ENCODE data around the gene MAGI1.

- TF ChIP-seq ZNF8 (CRISPR knock-in tag; IDR thresholded peaks at IDR 0.05) (no peak), PPARA (CRISPR knock-in tag; IDR thresholded peaks at IDR 0.05; ENCODE audit: borderline replicate concordance) (no peak), PATZ1 (CRISPR knock-in tag; IDR thresholded peaks at IDR 0.05; ENCODE audit: borderline replicate concordance) (no peak), ZFP3 (CRISPR knock-in tag; IDR thresholded peaks at IDR 0.05) (no peak), ZFP30 (CRISPR knock-in tag; IDR thresholded peaks at IDR 0.05) (no peak), SNAI2 (CRISPR knock-in tag; IDR thresholded peaks at IDR 0.05) (no peak), ESRRG (CRISPR knock-in tag; IDR thresholded peaks at IDR 0.05) (no peak), ZNF565 (CRISPR knock-in tag; conservative IDR thresholded peaks at IDR 0.05; ENCODE audit: low read depth) (no peak), ARNTL (CRISPR knock-in tag; IDR thresholded peaks at IDR 0.05; ENCODE audit: borderline replicate concordance, low read depth) (no peak), TOX (CRISPR knock-in tag; IDR thresholded peaks at IDR 0.05; ENCODE audit: borderline replicate concordance) (no peak), ZNF70 (CRISPR knock-in tag; IDR thresholded peaks at IDR 0.05) (no peak), POU6F1 (CRISPR knock-in tag; IDR thresholded peaks at IDR 0.05; ENCODE audit: borderline replicate concordance, low read depth) (no peak), GLIS3 (CRISPR knock-in tag; IDR thresholded peaks at IDR 0.05) (no peak), OSR1 (CRISPR knock-in tag; IDR thresholded peaks at IDR 0.05) (no peak)
Observed at GRCh38 chr3:66021731-66022131, 17.0 kb downstream of the MAGI1 start.
